ENCODE data around the gene EPHB1. TPM values are rescaled to one million over a fixed set of nuclear protein-coding genes. Genes with fewer than 3 reads are reported as not detected.

Gene EPHB1
- total RNA-seq, 5 donors from 2014 or later (not counting 1 experiment from before 2014, with no cell fraction given) = 0.28 to 0.72 (median 0.31) TPM; not detected in 1

- H3K9me3 Mint-ChIP-seq = no peaks in the 10 kb centered on the region
- no peaks in the 10 kb centered on the region for H3K36me3 Mint-ChIP-seq
- 89% methylated on average over 2 of the region's 2 CpGs for WGBS (ENCODE audit: insufficient coverage)
- Histone ChIP-seq H3K4me3 (ENCODE audit: control insufficient read depth in 1 of 2, extremely low read depth in 1 of 2, low read length in 1 of 2) (no peak overlapping the region), H3K27ac (ENCODE audit: low read length) (no peak overlapping the region), H3K36me3 (ENCODE audit: control insufficient read depth in 2 of 2, extremely low read depth in 1 of 2, insufficient read depth in 1 of 2, low read length in 1 of 2) (no peaks in the 10 kb centered on the region), H3K9me3 (no peaks in the 10 kb centered on the region), H3K27me3 (replicated peaks in 1 of 2; ENCODE audit: control insufficient read depth in 2 of 2, extremely low read depth in 1 of 2, insufficient read depth in 2 of 2, low read length in 1 of 2) (peaks cover 0 to 14% of the 10 kb centered on the region in 2 experiments), H3K4me1 (ENCODE audit: control insufficient read depth in 1 of 2, extremely low read depth in 1 of 2, insufficient read depth in 2 of 2, low read length in 2 of 2) (no peaks in the 10 kb centered on the region)
- H3K27me3 Mint-ChIP-seq = peaks cover 0 to 3% of the 10 kb centered on the region in 2 donors
- H3K4me1 Mint-ChIP-seq = peaks cover 0 to 7% (median 0%) of the 10 kb centered on the region in 3 donors
- no peak overlapping the region for H3K27ac Mint-ChIP-seq
- ChIA-PET POLR2A (no interaction called here), CTCF (no interaction called here)
- H3K4me3 Mint-ChIP-seq = no peak overlapping the region
- DNase-seq = no peak
- no peak for ATAC-seq (replicated peaks in 1 of 4)
Observed at GRCh38 chr3:134905647-134905935, 110.5 kb downstream of the EPHB1 start.

GRCh38 chr3:134908271-134908670 lies 113.2 kb downstream of the EPHB1 start:
- Histone ChIP-seq H3K9me3 (no peaks in the 10 kb centered on the region), H3K4me3 (ENCODE audit: control insufficient read depth in 1 of 2, extremely low read depth in 1 of 2, low read length in 1 of 2) (no peak overlapping the region), H3K4me1 (ENCODE audit: control insufficient read depth in 1 of 2, extremely low read depth in 1 of 2, insufficient read depth in 2 of 2, low read length in 2 of 2) (no peaks in the 10 kb centered on the region), H3K36me3 (ENCODE audit: control insufficient read depth in 2 of 2, extremely low read depth in 1 of 2, insufficient read depth in 1 of 2, low read length in 1 of 2) (no peaks in the 10 kb centered on the region), H3K27ac (ENCODE audit: low read length) (no peak overlapping the region), H3K27me3 (replicated peaks in 1 of 2; ENCODE audit: control insufficient read depth in 2 of 2, extremely low read depth in 1 of 2, insufficient read depth in 2 of 2, low read length in 1 of 2) (peaks cover 0 to 10% of the 10 kb centered on the region in 2 experiments)
- Mint-ChIP-seq H3K36me3 (no peaks in the 10 kb centered on the region), H3K27ac (no peak overlapping the region), H3K9me3 (no peaks in the 10 kb centered on the region), H3K27me3 (peaks cover 0 to 3% of the 10 kb centered on the region in 2 donors), H3K4me1 (peaks cover 0 to 7% (median 0%) of the 10 kb centered on the region in 3 donors), H3K4me3 (no peak overlapping the region)
- no peak for ATAC-seq (replicated peaks in 1 of 4)
- POLR2A ChIA-PET = no interaction called here
- no CpG with 5 or more reads among the region's 2 CpGs for WGBS (ENCODE audit: insufficient coverage)
- CTCF ChIA-PET = no interaction called here
- DNase-seq = no peak

GRCh38 chr3:134910026-134910425 lies 115.0 kb downstream of the EPHB1 start:
- H3K9me3 ChIP-seq = no peaks in the 10 kb centered on the region
- H3K4me1 Mint-ChIP-seq = no peaks in the 10 kb centered on the region
- H3K9me3 Mint-ChIP-seq = no peaks in the 10 kb centered on the region
- no peak overlapping the region for H3K4me3 Mint-ChIP-seq
- WGBS (ENCODE audit: insufficient coverage) = 80% methylated on average over 1 of the region's 2 CpGs
- DNase-seq = no peak
- H3K36me3 ChIP-seq (ENCODE audit: control insufficient read depth in 2 of 2, extremely low read depth in 1 of 2, insufficient read depth in 1 of 2, low read length in 1 of 2) = no peaks in the 10 kb centered on the region
- ChIA-PET POLR2A (no interaction called here), CTCF (no interaction called here)
- H3K27me3 Mint-ChIP-seq = peaks cover 0 to 3% of the 10 kb centered on the region in 2 donors
- no peak overlapping the region for H3K4me3 ChIP-seq (ENCODE audit: control insufficient read depth in 1 of 2, extremely low read depth in 1 of 2, low read length in 1 of 2)
- no peak overlapping the region for H3K27ac ChIP-seq (ENCODE audit: low read length)
- no peaks in the 10 kb centered on the region for H3K36me3 Mint-ChIP-seq
- no peaks in the 10 kb centered on the region for H3K4me1 ChIP-seq (ENCODE audit: control insufficient read depth in 1 of 2, extremely low read depth in 1 of 2, insufficient read depth in 2 of 2, low read length in 2 of 2)
- no peak for ATAC-seq (replicated peaks in 1 of 4)
- peaks cover 0 to 8% of the 10 kb centered on the region in 2 experiments for H3K27me3 ChIP-seq (replicated peaks in 1 of 2; ENCODE audit: control insufficient read depth in 2 of 2, extremely low read depth in 1 of 2, insufficient read depth in 2 of 2, low read length in 1 of 2)
- no peak overlapping the region for H3K27ac Mint-ChIP-seq

DNA sequence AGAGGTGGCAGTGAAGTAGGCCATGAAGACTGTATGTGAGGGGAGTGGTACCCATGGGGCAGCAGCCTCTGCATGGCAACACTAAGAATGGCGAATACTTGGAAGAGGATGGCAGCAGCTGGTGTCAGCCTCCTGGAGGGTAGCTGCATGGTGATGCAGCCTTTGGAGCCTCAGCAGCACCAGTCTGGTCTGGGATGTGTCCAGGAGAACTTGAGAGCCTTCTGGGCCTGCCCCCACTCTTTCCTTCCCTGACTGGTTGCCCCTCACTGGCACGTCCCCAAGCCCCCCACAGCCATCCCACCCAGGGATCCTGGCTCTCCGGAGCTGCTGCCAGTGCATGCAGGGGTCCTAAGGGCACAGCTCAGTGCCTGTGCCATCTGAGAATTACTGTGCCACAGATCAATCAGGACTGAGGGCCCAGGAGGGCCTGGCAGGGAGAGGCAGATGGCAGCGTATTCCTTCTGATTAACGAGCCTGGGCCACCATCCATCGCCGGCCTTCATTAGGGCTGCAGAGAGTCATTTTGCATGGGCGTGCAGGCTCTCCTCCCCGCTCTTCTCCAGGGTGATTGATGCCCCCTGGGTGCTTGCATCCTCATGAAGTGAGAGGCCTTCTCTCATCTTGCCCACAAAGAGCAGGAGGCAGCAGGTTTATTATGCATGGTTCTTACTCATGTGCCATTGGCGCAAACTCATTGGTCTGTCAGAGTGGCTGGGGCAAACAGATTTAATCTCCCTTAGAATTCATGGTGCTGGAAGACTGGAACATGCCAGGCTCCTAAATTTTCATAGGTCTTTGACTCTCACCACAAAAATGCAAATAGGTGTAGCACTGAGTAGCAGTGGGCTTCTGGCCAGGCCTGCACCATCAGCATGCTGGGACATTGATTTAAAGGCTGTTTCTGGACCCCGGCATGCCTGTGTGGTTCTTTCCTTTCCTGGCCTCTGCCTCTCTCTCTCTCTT lies 116.8 kb downstream of the EPHB1 start:
- DNase-seq (no peak), ATAC-seq (replicated peaks in 1 of 4) (no peak)
- H3K36me3 Mint-ChIP-seq = no peaks in the 10 kb centered on the region
- H3K9me3 ChIP-seq = no peaks in the 10 kb centered on the region
- no peak overlapping the region for H3K4me3 ChIP-seq (ENCODE audit: control insufficient read depth in 1 of 2, extremely low read depth in 1 of 2, low read length in 1 of 2)
- H3K27ac ChIP-seq (ENCODE audit: low read length) = no peak overlapping the region
- ChIA-PET CTCF (no interaction called here), POLR2A (no interaction called here)
- H3K4me3 Mint-ChIP-seq = no peak overlapping the region
- no peaks in the 10 kb centered on the region for H3K27me3 Mint-ChIP-seq
- H3K9me3 Mint-ChIP-seq = no peaks in the 10 kb centered on the region
- H3K36me3 ChIP-seq (ENCODE audit: control insufficient read depth in 2 of 2, extremely low read depth in 1 of 2, insufficient read depth in 1 of 2, low read length in 1 of 2) = no peaks in the 10 kb centered on the region
- H3K4me1 ChIP-seq (ENCODE audit: control insufficient read depth in 1 of 2, extremely low read depth in 1 of 2, insufficient read depth in 2 of 2, low read length in 2 of 2) = no peaks in the 10 kb centered on the region
- peaks cover 0 to 2% of the 10 kb centered on the region in 2 experiments for H3K27me3 ChIP-seq (replicated peaks in 1 of 2; ENCODE audit: control insufficient read depth in 2 of 2, extremely low read depth in 1 of 2, insufficient read depth in 2 of 2, low read length in 1 of 2)
- H3K27ac Mint-ChIP-seq = no peak overlapping the region
- no peaks in the 10 kb centered on the region for H3K4me1 Mint-ChIP-seq
- WGBS (ENCODE audit: insufficient coverage) = 86% methylated on average over 10 of the region's 11 CpGs

- no peak overlapping the region for H3K4me3 Mint-ChIP-seq
- no peaks in the 10 kb centered on the region for H3K27me3 Mint-ChIP-seq
- CTCF ChIA-PET = no interaction called here
- H3K9me3 ChIP-seq = no peaks in the 10 kb centered on the region
- H3K27ac Mint-ChIP-seq = no peak overlapping the region
- no peak overlapping the region for H3K4me3 ChIP-seq (ENCODE audit: control insufficient read depth in 1 of 2, extremely low read depth in 1 of 2, low read length in 1 of 2)
- no peaks in the 10 kb centered on the region for H3K4me1 Mint-ChIP-seq
- DNase-seq (no peak), ATAC-seq (replicated peaks in 1 of 4) (no peak)
- no peaks in the 10 kb centered on the region for H3K36me3 ChIP-seq (ENCODE audit: control insufficient read depth in 2 of 2, extremely low read depth in 1 of 2, insufficient read depth in 1 of 2, low read length in 1 of 2)
- H3K4me1 ChIP-seq (ENCODE audit: control insufficient read depth in 1 of 2, extremely low read depth in 1 of 2, insufficient read depth in 2 of 2, low read length in 2 of 2) = no peaks in the 10 kb centered on the region
- POLR2A ChIA-PET = no interaction called here
- no peak overlapping the region for H3K27ac ChIP-seq (ENCODE audit: low read length)
- H3K27me3 ChIP-seq (replicated peaks in 1 of 2; ENCODE audit: control insufficient read depth in 2 of 2, extremely low read depth in 1 of 2, insufficient read depth in 2 of 2, low read length in 1 of 2) = peaks cover 0 to 2% of the 10 kb centered on the region in 2 experiments
- no peaks in the 10 kb centered on the region for H3K9me3 Mint-ChIP-seq
- WGBS (ENCODE audit: insufficient coverage) = 94% methylated on average over 32 of the region's 37 CpGs
- H3K36me3 Mint-ChIP-seq = no peaks in the 10 kb centered on the region
Observed at GRCh38 chr3:134916276-134916961, 121.4 kb downstream of the EPHB1 start.

DNA sequence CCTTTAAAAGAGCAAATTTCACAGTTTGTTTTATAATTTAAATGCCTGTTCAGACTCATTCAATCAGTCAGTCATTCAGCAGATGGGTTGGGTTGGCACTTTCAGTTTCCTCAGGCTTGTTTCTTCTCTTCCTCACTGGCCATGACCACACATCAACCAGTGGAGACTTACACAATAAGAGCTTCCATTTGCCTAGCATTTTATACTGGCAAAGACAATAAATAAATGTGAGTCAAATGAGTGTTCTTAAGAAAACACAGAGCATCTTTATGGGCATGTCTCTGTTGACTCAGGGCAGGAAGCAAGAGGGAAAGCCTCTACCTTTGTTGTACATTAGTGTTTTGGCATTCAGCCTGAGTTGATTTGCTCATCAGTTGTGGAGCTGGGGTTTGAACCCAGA lies 122.6 kb downstream of the EPHB1 start:
- DNase-seq = no peak
- ChIA-PET POLR2A (no interaction called here), CTCF (no interaction called here)
- no peak overlapping the region for H3K4me3 ChIP-seq (ENCODE audit: control insufficient read depth in 1 of 2, extremely low read depth in 1 of 2, low read length in 1 of 2)
- no peaks in the 10 kb centered on the region for H3K9me3 Mint-ChIP-seq
- no peak for ATAC-seq (replicated peaks in 1 of 4)
- H3K27me3 Mint-ChIP-seq = no peaks in the 10 kb centered on the region
- H3K36me3 ChIP-seq (ENCODE audit: control insufficient read depth in 2 of 2, extremely low read depth in 1 of 2, insufficient read depth in 1 of 2, low read length in 1 of 2) = no peaks in the 10 kb centered on the region
- H3K4me1 Mint-ChIP-seq = no peaks in the 10 kb centered on the region
- H3K27ac ChIP-seq (ENCODE audit: low read length) = no peak overlapping the region
- H3K27me3 ChIP-seq (replicated peaks in 1 of 2; ENCODE audit: control insufficient read depth in 2 of 2, extremely low read depth in 1 of 2, insufficient read depth in 2 of 2, low read length in 1 of 2) = peaks cover 0 to 2% of the 10 kb centered on the region in 2 experiments
- no peaks in the 10 kb centered on the region for H3K36me3 Mint-ChIP-seq
- no peak overlapping the region for H3K27ac Mint-ChIP-seq
- no peaks in the 10 kb centered on the region for H3K4me1 ChIP-seq (ENCODE audit: control insufficient read depth in 1 of 2, extremely low read depth in 1 of 2, insufficient read depth in 2 of 2, low read length in 2 of 2)
- no peak overlapping the region for H3K4me3 Mint-ChIP-seq
- no peaks in the 10 kb centered on the region for H3K9me3 ChIP-seq

All from T-cell (primary cell).